Ascending aorta (tissue), 2 donors: Measurements from ENCODE around the gene SH3BGR. TPM values are rescaled to one million over a fixed set of nuclear protein-coding genes. Genes with fewer than 3 reads are reported as not detected.
A peak's percentile ranks its signal among the peaks of the same experiment; 100 is the strongest.

Source experiments
- DNase-seq, 2 donors: peaks; one replicate each; pipeline ENCODE4 v3.0.0-alpha.2; 2019; ENCODE audit warnings: low spot score in 2 of 2
- H3K27ac ChIP-seq, 2 donors: fragments of 200-600 bp; sonication (generic); one replicate each; pipeline ENCODE4 v1.5.1; 2016 to 2017; ENCODE audit warnings: mild to moderate bottlenecking in 1 of 2
- H3K27me3 ChIP-seq: fragments of 200-600 bp; sonication (generic); one replicate; pipeline ENCODE4 v1.5.1; 2017
- H3K36me3 ChIP-seq, 2 donors: fragments of 200-600 bp; sonication (generic); one replicate each; pipeline ENCODE4 v1.5.1; 2016
- H3K4me1 ChIP-seq, 2 donors: fragments of 200-600 bp; sonication (generic); one replicate each; pipeline ENCODE4 v1.5.1; 2016 to 2017; ENCODE audit warnings: mild to moderate bottlenecking in 1 of 2
- H3K4me3 ChIP-seq, 2 donors: fragments of 200-600 bp; sonication (generic); one replicate each; pipeline ENCODE4 v1.5.1; 2016 to 2017; ENCODE audit warnings: mild to moderate bottlenecking in 1 of 2
- H3K9me3 ChIP-seq, 2 donors: fragments of 200-600 bp; sonication (generic); one replicate each; pipeline ENCODE4 v1.5.1; 2016
- CTCF ChIP-seq, 3 experiments: fragments of 200-600 bp in 2 of 3; fragments of 450-650 bp in 1 of 3; sonication (generic) in 2 of 3; IDR thresholded peaks; one replicate each; pipeline ENCODE4 v1.5.1; 2016 to 2019; ENCODE audit warnings: antibody characterized with exemption in 3 of 3, mild to moderate bottlenecking in 1 of 3, moderate library complexity in 1 of 3
- intact Hi-C: fragments of 100-400 bp; cut with DNase I; formaldehyde crosslinking; loops from one replicate; pipeline ENCODE4 v1.15.1; 2023
- total RNA-seq: library from RNA; depleted of rRNA; stranded (reverse); fragments of >200 nt; gene quantifications from one replicate; pipeline ENCODE4 v1.1.0, GENCODE V29; 2016

Gene SH3BGR
- total RNA-seq, 1 donor from 2014 or later: not detected

- Histone ChIP-seq H3K27ac (no peak overlapping the region), H3K4me3 (no peak overlapping the region), H3K9me3 (no peaks in the 10 kb centered on the region), H3K27me3 (no peaks in the 10 kb centered on the region), H3K36me3 (no peaks in the 10 kb centered on the region), H3K4me1 (no peaks in the 10 kb centered on the region)
- no peak for DNase-seq
- peak; percentile 25 to 87 (median 83) for TF ChIP-seq CTCF (IDR thresholded peaks at IDR 0.05)
- intact Hi-C loops: loop anchor here (1.0 to 10.0 kb wide), 2 partner anchors 197 to 607 kb away; no protein-coding TSS in a partner anchor
Measured at GRCh38 chr21:39518055-39518846, 66.5 kb downstream of the SH3BGR start.

- Histone ChIP-seq H3K27ac (no peak overlapping the region), H3K27me3 (no peaks in the 10 kb centered on the region), H3K9me3 (no peaks in the 10 kb centered on the region), H3K4me1 (no peaks in the 10 kb centered on the region), H3K4me3 (no peak overlapping the region), H3K36me3 (no peaks in the 10 kb centered on the region)
- no peak for DNase-seq
- no peak for TF ChIP-seq CTCF (IDR thresholded peaks at IDR 0.05)
- intact Hi-C loops: loop anchor here (1.0 to 10.0 kb wide), 2 partner anchors 196 to 606 kb away; no protein-coding TSS in a partner anchor
Measured at GRCh38 chr21:39518847-39519210, 67.1 kb downstream of the SH3BGR start.

- Histone ChIP-seq H3K9me3 (no peaks in the 10 kb centered on the region), H3K4me1 (no peaks in the 10 kb centered on the region), H3K27me3 (no peaks in the 10 kb centered on the region), H3K36me3 (no peaks in the 10 kb centered on the region), H3K27ac (no peak overlapping the region), H3K4me3 (no peak overlapping the region)
- DNase-seq: no peak
- no peak for TF ChIP-seq CTCF (IDR thresholded peaks at IDR 0.05)
- intact Hi-C loops: loop anchor here (10.0 kb wide), 1 partner anchor 605 kb away; no protein-coding TSS in a partner anchor
Measured at GRCh38 chr21:39519835-39520234, 68.1 kb downstream of the SH3BGR start.

- Histone ChIP-seq H3K4me1 (no peaks in the 10 kb centered on the region), H3K27ac (no peak overlapping the region), H3K27me3 (no peaks in the 10 kb centered on the region), H3K36me3 (no peaks in the 10 kb centered on the region), H3K4me3 (no peak overlapping the region), H3K9me3 (no peaks in the 10 kb centered on the region)
- TF ChIP-seq CTCF (IDR thresholded peaks at IDR 0.05): no peak
- no peak for DNase-seq
- intact Hi-C loops: no loop called here
Measured at GRCh38 chr21:39523399-39523798, 71.6 kb downstream of the SH3BGR start.

- TF ChIP-seq CTCF (IDR thresholded peaks at IDR 0.05): no peak
- Histone ChIP-seq H3K27me3 (no peaks in the 10 kb centered on the region), H3K4me3 (no peak overlapping the region), H3K27ac (no peak overlapping the region), H3K36me3 (no peaks in the 10 kb centered on the region), H3K4me1 (no peaks in the 10 kb centered on the region), H3K9me3 (no peaks in the 10 kb centered on the region)
- intact Hi-C loops: no loop called here
- DNase-seq: no peak
Measured at GRCh38 chr21:39523915-39524314, 72.1 kb downstream of the SH3BGR start.
